Nephron (organoid): ENCODE results near the gene C6orf47.

Experiments
- H3K27ac Mint-ChIP-seq, 3 experiments: 2 replicates each; pipeline ENCODE4 v1.8.0; 2020; ENCODE audit warnings: mixed read lengths in 3 of 3, mild to moderate bottlenecking in 2 of 3, moderate library complexity in 1 of 3
- H3K27me3 Mint-ChIP-seq: 2 replicates; pipeline ENCODE4 v1.8.0; 2021; ENCODE audit warnings: low read depth, mild to moderate bottlenecking, moderate library complexity, mixed read lengths
- H3K36me3 Mint-ChIP-seq: 2 replicates; pipeline ENCODE4 v1.8.0; 2020; ENCODE audit warnings: low read depth, mixed read lengths
- H3K4me1 Mint-ChIP-seq: 2 replicates; pipeline ENCODE4 v1.8.0; 2020; ENCODE audit warnings: mixed read lengths
- H3K4me3 Mint-ChIP-seq, 3 experiments: 2 replicates each; pipeline ENCODE4 v1.8.0; 2020; ENCODE audit warnings: mild to moderate bottlenecking in 3 of 3, mixed read lengths in 3 of 3, moderate library complexity in 2 of 3
- H3K9me3 Mint-ChIP-seq: 2 replicates; pipeline ENCODE4 v1.8.0; 2020; ENCODE audit warnings: mixed read lengths
- TF ChIP-seq, protein P1 (sequence below), 3 experiments: fragments of 200-600 bp; sonication (generic); IDR thresholded peaks; one replicate each; pipeline ENCODE4 v1.5.0; 2021; ENCODE audit warnings: antibody characterized with exemption in 3 of 3; ENCODE audit not compliant: unreplicated experiment in 3 of 3

The C6orf47 gene

DNA sequence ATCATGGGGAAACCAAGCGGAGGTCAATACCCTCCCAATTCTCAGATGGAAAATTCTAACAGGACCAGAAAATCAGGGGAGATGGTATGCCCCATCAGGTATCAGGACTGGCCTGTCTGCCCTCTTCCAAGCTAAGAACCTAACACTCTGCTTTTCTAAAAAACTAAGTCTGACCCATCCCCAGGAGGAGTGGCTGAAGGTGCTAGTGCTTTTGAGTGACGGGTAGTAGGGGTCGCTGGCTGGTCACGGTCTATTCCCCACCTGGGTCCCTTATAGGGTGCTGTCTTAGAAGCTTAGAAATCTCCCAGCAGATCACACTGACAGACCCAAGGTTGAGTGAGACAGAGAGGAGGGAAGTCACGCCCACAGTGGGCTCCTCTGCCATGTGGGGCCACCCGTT, 33.0 kb upstream of the C6orf47 start:
- Mint-ChIP-seq H3K27ac (no peak overlapping the region), H3K36me3 (peaks cover 64% of the 10 kb centered on the region), H3K9me3 (no peaks in the 10 kb centered on the region), H3K4me3 (no peak overlapping the region), H3K4me1 (no peaks in the 10 kb centered on the region), H3K27me3 (no peaks in the 10 kb centered on the region)
- TF ChIP-seq, protein P1, sequence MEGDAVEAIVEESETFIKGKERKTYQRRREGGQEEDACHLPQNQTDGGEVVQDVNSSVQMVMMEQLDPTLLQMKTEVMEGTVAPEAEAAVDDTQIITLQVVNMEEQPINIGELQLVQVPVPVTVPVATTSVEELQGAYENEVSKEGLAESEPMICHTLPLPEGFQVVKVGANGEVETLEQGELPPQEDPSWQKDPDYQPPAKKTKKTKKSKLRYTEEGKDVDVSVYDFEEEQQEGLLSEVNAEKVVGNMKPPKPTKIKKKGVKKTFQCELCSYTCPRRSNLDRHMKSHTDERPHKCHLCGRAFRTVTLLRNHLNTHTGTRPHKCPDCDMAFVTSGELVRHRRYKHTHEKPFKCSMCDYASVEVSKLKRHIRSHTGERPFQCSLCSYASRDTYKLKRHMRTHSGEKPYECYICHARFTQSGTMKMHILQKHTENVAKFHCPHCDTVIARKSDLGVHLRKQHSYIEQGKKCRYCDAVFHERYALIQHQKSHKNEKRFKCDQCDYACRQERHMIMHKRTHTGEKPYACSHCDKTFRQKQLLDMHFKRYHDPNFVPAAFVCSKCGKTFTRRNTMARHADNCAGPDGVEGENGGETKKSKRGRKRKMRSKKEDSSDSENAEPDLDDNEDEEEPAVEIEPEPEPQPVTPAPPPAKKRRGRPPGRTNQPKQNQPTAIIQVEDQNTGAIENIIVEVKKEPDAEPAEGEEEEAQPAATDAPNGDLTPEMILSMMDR (IDR thresholded peaks at IDR 0.05; ENCODE audit: unreplicated experiment in 3 of 3), result no peak

DNA sequence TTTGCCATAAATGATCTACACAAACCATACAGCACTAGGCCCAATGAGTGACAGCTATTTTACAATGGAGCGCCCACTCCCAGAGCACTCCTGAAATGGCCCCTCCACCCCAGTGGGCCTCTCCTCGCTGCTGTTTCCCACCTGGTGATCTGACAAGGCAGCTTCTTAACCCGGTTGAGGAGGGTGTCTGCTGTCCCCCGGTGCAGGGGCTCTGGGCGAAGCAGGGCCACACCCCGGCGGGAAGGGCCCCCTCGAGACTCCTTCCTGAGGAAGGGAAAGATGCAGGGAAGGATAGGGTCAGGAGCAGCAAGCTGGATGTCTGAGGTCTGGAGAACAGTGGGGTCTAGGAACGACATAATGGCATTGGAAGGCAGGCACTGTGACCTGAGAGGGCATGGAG, 32.3 kb upstream of the C6orf47 start:
- Mint-ChIP-seq H3K36me3 (peaks cover 63% of the 10 kb centered on the region), H3K4me3 (no peak overlapping the region), H3K4me1 (peaks cover under 1% of the 10 kb centered on the region), H3K27me3 (no peaks in the 10 kb centered on the region), H3K9me3 (no peaks in the 10 kb centered on the region), H3K27ac (no peak overlapping the region)
- TF ChIP-seq, protein P1 (IDR thresholded peaks at IDR 0.05; ENCODE audit: unreplicated experiment in 3 of 3), result no peak

DNA sequence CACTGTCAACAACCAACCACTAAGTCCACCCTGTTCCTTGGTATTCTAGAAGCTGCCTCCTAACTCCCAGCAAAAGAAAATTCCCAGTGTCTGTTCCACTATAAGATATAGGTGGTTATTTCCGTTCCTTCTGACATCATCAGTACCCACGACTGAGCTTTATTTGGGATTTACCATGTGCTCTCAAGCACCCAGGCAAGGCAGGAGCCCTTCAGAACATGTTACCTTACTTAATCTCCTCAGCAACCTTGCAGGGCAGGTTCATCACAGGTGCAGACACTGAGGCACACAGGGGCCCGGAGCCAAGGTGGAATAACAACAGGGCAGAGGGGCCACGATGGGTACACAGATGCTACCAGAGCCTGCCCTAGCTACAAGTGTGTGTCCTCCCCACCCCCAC, 31.8 kb upstream of the C6orf47 start:
- Mint-ChIP-seq H3K27ac (no peak overlapping the region), H3K4me1 (peaks cover 6% of the 10 kb centered on the region)

DNA sequence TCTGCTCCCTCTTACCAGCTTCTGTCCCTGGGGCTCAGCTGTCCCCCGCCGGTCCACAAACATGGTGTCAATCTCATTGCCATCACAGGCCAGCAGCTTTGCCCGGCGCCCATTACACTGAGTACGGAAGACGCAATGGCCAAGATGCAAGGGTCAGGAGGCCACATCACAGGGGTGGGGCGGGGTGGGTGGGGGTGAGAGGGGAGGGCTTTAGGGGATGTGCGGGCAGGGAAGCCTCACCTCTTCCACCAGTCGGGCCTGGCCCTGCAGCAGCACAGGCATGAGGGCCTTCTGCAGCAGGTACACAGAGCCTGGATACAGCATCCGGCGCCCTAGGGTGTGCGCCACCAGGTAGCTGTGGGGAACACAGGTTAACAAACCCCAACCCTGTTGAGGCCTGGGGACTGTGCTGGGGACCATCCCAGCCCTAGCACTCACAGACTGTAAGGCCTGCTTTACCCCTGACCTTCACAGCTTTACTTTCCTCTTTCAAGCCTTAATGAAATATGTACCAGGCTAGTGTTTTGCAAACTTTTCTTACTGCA, 31.1 kb upstream of the C6orf47 start:
- Mint-ChIP-seq H3K36me3 (peaks cover 61% of the 10 kb centered on the region), H3K4me1 (peaks cover 8% of the 10 kb centered on the region), H3K4me3 (no peak overlapping the region), H3K9me3 (no peaks in the 10 kb centered on the region), H3K27me3 (no peaks in the 10 kb centered on the region), H3K27ac (no peak overlapping the region)
- TF ChIP-seq, protein P1 (IDR thresholded peaks at IDR 0.05; ENCODE audit: unreplicated experiment in 3 of 3), result no peak

More for the DNA sequence above, 31.8 kb upstream of the C6orf47 start:
- Mint-ChIP-seq H3K36me3 (peaks cover 61% of the 10 kb centered on the region), H3K9me3 (no peaks in the 10 kb centered on the region), H3K27me3 (no peaks in the 10 kb centered on the region), H3K4me3 (no peak overlapping the region)
- TF ChIP-seq, protein P1 (IDR thresholded peaks at IDR 0.05; ENCODE audit: unreplicated experiment in 3 of 3), result no peak

DNA sequence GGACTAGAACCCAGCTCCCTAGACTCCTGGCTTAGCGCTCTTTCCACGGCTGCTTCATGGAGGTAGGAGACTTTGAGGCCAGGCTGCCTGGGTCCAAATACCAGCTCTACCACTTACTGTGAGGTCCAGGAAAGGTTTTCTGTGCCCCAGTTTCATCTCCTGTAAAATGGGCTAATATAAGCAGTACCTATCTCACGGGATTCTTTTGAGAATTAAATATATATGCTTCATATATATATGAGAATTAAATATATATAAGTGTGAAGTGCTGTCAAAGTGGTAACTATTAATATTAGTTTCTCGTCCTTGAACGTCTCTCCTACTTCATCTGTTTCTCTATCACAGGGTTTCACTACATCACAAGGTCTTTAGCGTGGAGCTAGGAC, 30.5 kb upstream of the C6orf47 start:
- H3K27me3 Mint-ChIP-seq, result no peaks in the 10 kb centered on the region
- peaks cover 8% of the 10 kb centered on the region for H3K4me1 Mint-ChIP-seq
- H3K36me3 Mint-ChIP-seq, result peaks cover 63% of the 10 kb centered on the region
- H3K9me3 Mint-ChIP-seq, result no peaks in the 10 kb centered on the region
- TF ChIP-seq, protein P1 (IDR thresholded peaks at IDR 0.05; ENCODE audit: unreplicated experiment in 3 of 3), result no peak
- no peak overlapping the region for H3K4me3 Mint-ChIP-seq
- no peak overlapping the region for H3K27ac Mint-ChIP-seq
